ENCODE data around the gene ZNF652. TPM values are rescaled to one million over a fixed set of nuclear protein-coding genes. Genes with fewer than 3 reads are reported as not detected.

The ZNF652 gene
- total and polyA plus RNA-seq, 2 experiments from 2014 or later, result 36.2 to 54.5 TPM

GRCh38 chr17:49383060-49383459, 21.0 kb upstream of the ZNF652 start:
- Histone ChIP-seq H3K27me3 (ENCODE audit: insufficient read depth) (no peaks in the 10 kb centered on the region), H3K36me3 (ENCODE audit: insufficient read depth) (no peaks in the 10 kb centered on the region), H3K4me3 (no peak overlapping the region), H3K79me2 (replicated peaks; ENCODE audit: insufficient read depth) (no peaks in the 10 kb centered on the region), H2AFZ (no peak overlapping the region), H3K4me2 (no peak overlapping the region), H4K20me1 (replicated peaks; ENCODE audit: insufficient read depth) (no peaks in the 10 kb centered on the region), H3K9me2 (ENCODE audit: insufficient read depth) (no peaks in the 10 kb centered on the region), H3K4me1 (ENCODE audit: insufficient read depth) (no peaks in the 10 kb centered on the region), H3F3A (replicated peaks; ENCODE audit: low read depth) (no peaks in the 10 kb centered on the region), H3K27ac (ENCODE audit: low read depth) (no peak overlapping the region)
- Mint-ChIP-seq H3K4me1 (no peaks in the 10 kb centered on the region; the same call in 2 of the 3 replicates), H3K27me3 (ENCODE audit: insufficient read depth, low read depth, poor library complexity) (peaks cover 9% of the 10 kb centered on the region), H3K4me3 (no peak overlapping the region), H3K36me3 (ENCODE audit: low read depth) (no peaks in the 10 kb centered on the region), H3K27ac (no peak overlapping the region), H3K9me3 (no peaks in the 10 kb centered on the region)
- no peak for DNase-seq (ENCODE audit: low spot score)
- no peak for TF ChIP-seq JUNB (IDR thresholded peaks at IDR 0.05; ENCODE audit: unreplicated experiment)
- TF ChIP-seq CREB1 (CRISPR knock-in tag; IDR thresholded peaks at IDR 0.05; ENCODE audit: low read depth), result no peak
- no peak for TF ChIP-seq ETS1 (IDR thresholded peaks at IDR 0.05)
- TF ChIP-seq, protein P1, sequence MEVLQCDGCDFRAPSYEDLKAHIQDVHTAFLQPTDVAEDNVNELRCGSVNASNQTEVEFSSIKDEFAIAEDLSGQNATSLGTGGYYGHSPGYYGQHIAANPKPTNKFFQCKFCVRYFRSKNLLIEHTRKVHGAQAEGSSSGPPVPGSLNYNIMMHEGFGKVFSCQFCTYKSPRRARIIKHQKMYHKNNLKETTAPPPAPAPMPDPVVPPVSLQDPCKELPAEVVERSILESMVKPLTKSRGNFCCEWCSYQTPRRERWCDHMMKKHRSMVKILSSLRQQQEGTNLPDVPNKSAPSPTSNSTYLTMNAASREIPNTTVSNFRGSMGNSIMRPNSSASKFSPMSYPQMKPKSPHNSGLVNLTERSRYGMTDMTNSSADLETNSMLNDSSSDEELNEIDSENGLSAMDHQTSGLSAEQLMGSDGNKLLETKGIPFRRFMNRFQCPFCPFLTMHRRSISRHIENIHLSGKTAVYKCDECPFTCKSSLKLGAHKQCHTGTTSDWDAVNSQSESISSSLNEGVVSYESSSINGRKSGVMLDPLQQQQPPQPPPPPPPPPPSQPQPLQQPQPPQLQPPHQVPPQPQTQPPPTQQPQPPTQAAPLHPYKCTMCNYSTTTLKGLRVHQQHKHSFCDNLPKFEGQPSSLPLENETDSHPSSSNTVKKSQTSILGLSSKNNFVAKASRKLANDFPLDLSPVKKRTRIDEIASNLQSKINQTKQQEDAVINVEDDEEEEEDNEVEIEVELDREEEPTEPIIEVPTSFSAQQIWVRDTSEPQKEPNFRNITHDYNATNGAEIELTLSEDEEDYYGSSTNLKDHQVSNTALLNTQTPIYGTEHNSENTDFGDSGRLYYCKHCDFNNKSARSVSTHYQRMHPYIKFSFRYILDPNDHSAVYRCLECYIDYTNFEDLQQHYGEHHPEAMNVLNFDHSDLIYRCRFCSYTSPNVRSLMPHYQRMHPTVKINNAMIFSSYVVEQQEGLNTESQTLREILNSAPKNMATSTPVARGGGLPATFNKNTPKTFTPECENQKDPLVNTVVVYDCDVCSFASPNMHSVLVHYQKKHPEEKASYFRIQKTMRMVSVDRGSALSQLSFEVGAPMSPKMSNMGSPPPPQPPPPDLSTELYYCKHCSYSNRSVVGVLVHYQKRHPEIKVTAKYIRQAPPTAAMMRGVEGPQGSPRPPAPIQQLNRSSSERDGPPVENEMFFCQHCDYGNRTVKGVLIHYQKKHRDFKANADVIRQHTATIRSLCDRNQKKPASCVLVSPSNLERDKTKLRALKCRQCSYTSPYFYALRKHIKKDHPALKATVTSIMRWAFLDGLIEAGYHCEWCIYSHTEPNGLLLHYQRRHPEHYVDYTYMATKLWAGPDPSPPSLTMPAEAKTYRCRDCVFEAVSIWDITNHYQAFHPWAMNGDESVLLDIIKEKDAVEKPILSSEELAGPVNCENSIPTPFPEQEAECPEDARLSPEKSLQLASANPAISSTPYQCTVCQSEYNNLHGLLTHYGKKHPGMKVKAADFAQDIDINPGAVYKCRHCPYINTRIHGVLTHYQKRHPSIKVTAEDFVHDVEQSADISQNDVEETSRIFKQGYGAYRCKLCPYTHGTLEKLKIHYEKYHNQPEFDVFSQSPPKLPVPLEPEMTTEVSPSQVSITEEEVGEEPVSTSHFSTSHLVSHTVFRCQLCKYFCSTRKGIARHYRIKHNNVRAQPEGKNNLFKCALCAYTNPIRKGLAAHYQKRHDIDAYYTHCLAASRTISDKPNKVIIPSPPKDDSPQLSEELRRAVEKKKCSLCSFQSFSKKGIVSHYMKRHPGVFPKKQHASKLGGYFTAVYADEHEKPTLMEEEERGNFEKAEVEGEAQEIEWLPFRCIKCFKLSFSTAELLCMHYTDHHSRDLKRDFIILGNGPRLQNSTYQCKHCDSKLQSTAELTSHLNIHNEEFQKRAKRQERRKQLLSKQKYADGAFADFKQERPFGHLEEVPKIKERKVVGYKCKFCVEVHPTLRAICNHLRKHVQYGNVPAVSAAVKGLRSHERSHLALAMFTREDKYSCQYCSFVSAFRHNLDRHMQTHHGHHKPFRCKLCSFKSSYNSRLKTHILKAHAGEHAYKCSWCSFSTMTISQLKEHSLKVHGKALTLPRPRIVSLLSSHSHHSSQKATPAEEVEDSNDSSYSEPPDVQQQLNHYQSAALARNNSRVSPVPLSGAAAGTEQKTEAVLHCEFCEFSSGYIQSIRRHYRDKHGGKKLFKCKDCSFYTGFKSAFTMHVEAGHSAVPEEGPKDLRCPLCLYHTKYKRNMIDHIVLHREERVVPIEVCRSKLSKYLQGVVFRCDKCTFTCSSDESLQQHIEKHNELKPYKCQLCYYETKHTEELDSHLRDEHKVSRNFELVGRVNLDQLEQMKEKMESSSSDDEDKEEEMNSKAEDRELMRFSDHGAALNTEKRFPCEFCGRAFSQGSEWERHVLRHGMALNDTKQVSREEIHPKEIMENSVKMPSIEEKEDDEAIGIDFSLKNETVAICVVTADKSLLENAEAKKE (CRISPR knock-in tag; IDR thresholded peaks at IDR 0.05), result no peak
- TF ChIP-seq EZH2phosphoT487 (IDR thresholded peaks at IDR 0.05; ENCODE audit: unreplicated experiment), result no peak
- TF ChIP-seq CTCF (conservative IDR thresholded peaks at IDR 0.05; ENCODE audit: low read depth in 2 of 2), result no peak
- TF ChIP-seq STAT1 (IDR thresholded peaks at IDR 0.05; ENCODE audit: unreplicated experiment), result no peak
- no peak for TF ChIP-seq EZH2 (IDR thresholded peaks at IDR 0.05; ENCODE audit: low read depth, unreplicated experiment)
- no peak for TF ChIP-seq ZNF331 (CRISPR knock-in tag; IDR thresholded peaks at IDR 0.05; ENCODE audit: low read depth)
- no peak for TF ChIP-seq ZNF114 (CRISPR knock-in tag; IDR thresholded peaks at IDR 0.05)
- no peak for ATAC-seq

All from GM23338 (cell line).